ENCODE measurements around the gene CHST11. TPM values are rescaled to one million over a fixed set of nuclear protein-coding genes. Genes with fewer than 3 reads are reported as not detected.

Gene CHST11
- total RNA-seq, 3 donors from 2014 or later = 12.5 to 16.4 (median 15.5) TPM

DNA sequence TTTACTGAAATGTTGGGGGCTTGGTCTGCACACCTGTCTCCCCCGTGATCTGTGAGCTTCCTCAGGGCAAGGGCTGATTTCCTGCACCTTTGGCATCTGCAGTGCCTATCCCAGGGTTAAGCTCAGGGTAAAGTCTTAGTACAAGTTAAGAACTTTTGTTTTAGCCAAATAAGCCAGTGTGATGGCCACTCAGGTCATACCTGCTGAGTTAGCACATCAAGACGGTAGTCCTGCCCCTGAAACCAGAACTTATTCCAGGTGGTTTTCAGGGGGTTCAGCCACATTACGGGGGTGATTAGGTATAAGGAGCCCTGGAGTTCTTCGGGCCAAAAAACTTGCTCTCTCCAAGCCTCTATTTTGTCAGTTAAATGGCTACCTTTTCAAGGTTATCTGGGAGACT is 21.6 kb upstream of the CHST11 start:
- intact Hi-C loops (cut with DNase I; ENCODE audit: low total_unique reads) = no loop called here
- H3K4me1 ChIP-seq = no peaks in the 10 kb centered on the region
- no peak for DNase-seq (ENCODE audit: low spot score in 2 of 2)
- H3K27ac ChIP-seq = no peak overlapping the region
- H3K9me3 ChIP-seq = no peaks in the 10 kb centered on the region
- TF ChIP-seq POLR2AphosphoS5 (IDR thresholded peaks at IDR 0.05) = no peak
- TF ChIP-seq, protein P1, sequence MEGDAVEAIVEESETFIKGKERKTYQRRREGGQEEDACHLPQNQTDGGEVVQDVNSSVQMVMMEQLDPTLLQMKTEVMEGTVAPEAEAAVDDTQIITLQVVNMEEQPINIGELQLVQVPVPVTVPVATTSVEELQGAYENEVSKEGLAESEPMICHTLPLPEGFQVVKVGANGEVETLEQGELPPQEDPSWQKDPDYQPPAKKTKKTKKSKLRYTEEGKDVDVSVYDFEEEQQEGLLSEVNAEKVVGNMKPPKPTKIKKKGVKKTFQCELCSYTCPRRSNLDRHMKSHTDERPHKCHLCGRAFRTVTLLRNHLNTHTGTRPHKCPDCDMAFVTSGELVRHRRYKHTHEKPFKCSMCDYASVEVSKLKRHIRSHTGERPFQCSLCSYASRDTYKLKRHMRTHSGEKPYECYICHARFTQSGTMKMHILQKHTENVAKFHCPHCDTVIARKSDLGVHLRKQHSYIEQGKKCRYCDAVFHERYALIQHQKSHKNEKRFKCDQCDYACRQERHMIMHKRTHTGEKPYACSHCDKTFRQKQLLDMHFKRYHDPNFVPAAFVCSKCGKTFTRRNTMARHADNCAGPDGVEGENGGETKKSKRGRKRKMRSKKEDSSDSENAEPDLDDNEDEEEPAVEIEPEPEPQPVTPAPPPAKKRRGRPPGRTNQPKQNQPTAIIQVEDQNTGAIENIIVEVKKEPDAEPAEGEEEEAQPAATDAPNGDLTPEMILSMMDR (IDR thresholded peaks at IDR 0.05) = no peak
- no peak for TF ChIP-seq POLR2A (IDR thresholded peaks at IDR 0.05)
- H3K4me3 ChIP-seq = no peak overlapping the region
- no peaks in the 10 kb centered on the region for H3K27me3 ChIP-seq
- H3K36me3 ChIP-seq = no peaks in the 10 kb centered on the region

DNA sequence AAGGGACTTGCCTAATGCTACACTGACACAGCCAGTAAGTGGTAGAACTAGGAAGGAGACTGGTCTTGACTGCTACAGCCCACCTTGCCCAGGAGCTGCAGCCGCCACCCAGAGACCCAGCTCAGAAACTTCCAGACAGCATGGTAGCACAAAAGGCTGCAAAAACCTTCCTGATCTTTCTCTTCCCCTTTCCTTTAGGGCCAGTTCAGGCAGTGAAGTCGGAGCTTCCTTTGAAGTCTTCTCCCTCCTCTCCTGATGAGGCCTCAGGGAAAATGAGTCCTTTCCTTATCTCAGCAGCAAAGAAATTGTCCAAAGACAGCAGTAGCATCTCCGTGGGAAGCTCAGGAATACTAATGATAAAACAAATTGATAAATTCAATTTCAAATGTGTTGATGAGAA is 21.0 kb upstream of the CHST11 start:
- Histone ChIP-seq H3K9me3 (no peaks in the 10 kb centered on the region), H3K4me1 (no peaks in the 10 kb centered on the region), H3K36me3 (no peaks in the 10 kb centered on the region), H3K4me3 (no peak overlapping the region), H3K27ac (no peak overlapping the region), H3K27me3 (no peaks in the 10 kb centered on the region)
- no peak for TF ChIP-seq POLR2A (IDR thresholded peaks at IDR 0.05)
- TF ChIP-seq, protein P1 (IDR thresholded peaks at IDR 0.05) = no peak
- no peak for TF ChIP-seq POLR2AphosphoS5 (IDR thresholded peaks at IDR 0.05)
- intact Hi-C loops (cut with DNase I; ENCODE audit: low total_unique reads) = no loop called here
- DNase-seq (ENCODE audit: low spot score in 2 of 2) = no peak

DNA sequence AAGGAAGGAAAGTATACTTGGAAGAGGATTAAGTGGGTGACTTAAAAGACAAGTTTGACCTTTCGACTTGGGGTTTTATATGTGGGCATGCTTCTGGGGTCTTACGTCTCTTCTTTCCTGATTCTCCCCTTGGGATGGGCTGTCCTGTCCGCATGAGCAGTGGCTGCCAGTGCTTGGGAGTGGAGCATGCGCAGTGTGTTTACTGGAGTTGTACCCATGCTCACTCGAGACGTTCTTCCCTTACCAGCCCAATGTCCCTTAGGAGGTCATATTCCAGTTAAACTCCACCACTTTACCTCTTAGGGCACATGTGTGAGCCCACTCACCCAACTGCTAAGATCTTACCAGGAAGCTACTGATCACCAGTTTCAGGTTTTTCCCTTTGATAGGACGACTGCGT is 20.0 kb upstream of the CHST11 start:
- H3K27ac ChIP-seq = no peak overlapping the region
- H3K27me3 ChIP-seq = no peaks in the 10 kb centered on the region
- no peak for DNase-seq (ENCODE audit: low spot score in 2 of 2)
- H3K36me3 ChIP-seq = no peaks in the 10 kb centered on the region
- TF ChIP-seq POLR2AphosphoS5 (IDR thresholded peaks at IDR 0.05) = no peak
- TF ChIP-seq, protein P1 (IDR thresholded peaks at IDR 0.05) = no peak
- TF ChIP-seq POLR2A (IDR thresholded peaks at IDR 0.05) = no peak
- no peaks in the 10 kb centered on the region for H3K4me1 ChIP-seq
- H3K4me3 ChIP-seq = no peak overlapping the region
- intact Hi-C loops (cut with DNase I; ENCODE audit: low total_unique reads) = no loop called here
- H3K9me3 ChIP-seq = no peaks in the 10 kb centered on the region

DNA sequence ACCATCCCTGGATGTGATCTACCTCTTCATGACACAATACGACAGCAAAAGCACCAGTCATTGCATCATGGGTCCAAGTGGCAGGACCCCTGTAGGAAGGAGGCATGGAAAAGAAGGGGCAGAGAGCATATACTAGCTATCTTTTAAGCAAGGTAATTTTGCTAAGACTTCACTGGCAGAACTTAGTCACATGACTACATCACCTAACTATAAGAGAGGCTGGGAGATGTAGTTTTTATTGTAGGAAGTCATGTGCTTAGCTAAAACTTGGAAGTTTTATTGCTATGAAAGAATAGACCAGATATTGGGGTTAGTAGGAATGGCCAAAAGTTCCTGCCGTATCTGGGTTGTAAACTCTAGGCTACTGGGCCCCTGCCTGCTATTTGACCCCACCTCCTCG is 18.6 kb upstream of the CHST11 start:
- Histone ChIP-seq H3K4me1 (no peaks in the 10 kb centered on the region), H3K4me3 (no peak overlapping the region), H3K27me3 (no peaks in the 10 kb centered on the region), H3K36me3 (no peaks in the 10 kb centered on the region), H3K27ac (no peak overlapping the region), H3K9me3 (no peaks in the 10 kb centered on the region)
- intact Hi-C loops (cut with DNase I; ENCODE audit: low total_unique reads) = no loop called here
- DNase-seq (ENCODE audit: low spot score in 2 of 2) = no peak
- TF ChIP-seq POLR2A (IDR thresholded peaks at IDR 0.05) (no peak), POLR2AphosphoS5 (IDR thresholded peaks at IDR 0.05) (no peak)
- TF ChIP-seq, protein P1 (IDR thresholded peaks at IDR 0.05) = no peak

DNA sequence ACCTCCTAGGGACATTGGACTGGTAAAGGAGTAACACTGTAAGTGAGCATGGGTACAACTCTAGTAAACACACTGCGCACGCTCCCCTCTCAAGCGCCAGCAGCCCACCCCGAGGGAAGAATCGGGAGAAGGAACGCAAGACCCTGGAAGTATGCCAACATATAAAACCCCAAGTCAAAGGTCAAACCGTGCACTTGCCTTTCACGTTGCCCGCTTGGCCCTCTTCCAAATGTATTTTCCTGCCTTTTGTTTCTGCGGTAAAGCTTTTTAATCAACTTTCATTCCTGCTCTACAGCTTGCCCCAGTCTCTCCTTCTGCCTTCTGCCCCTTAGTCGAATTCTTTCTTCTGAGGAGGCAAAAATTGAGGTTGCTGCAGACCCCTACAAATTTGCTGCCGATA is 17.6 kb upstream of the CHST11 start:
- H3K27ac ChIP-seq = no peak overlapping the region
- TF ChIP-seq, protein P1 (IDR thresholded peaks at IDR 0.05) = no peak
- TF ChIP-seq POLR2AphosphoS5 (IDR thresholded peaks at IDR 0.05) = no peak
- no peak for TF ChIP-seq POLR2A (IDR thresholded peaks at IDR 0.05)
- no peaks in the 10 kb centered on the region for H3K27me3 ChIP-seq
- H3K4me1 ChIP-seq = no peaks in the 10 kb centered on the region
- intact Hi-C loops (cut with DNase I; ENCODE audit: low total_unique reads) = no loop called here
- no peak for DNase-seq (ENCODE audit: low spot score in 2 of 2)
- H3K36me3 ChIP-seq = no peaks in the 10 kb centered on the region
- H3K9me3 ChIP-seq = no peaks in the 10 kb centered on the region
- H3K4me3 ChIP-seq = no peak overlapping the region

All from breast epithelium (tissue), 4 donors.